Fibroblast of pulmonary artery (primary cell): ENCODE results near the gene CPXM2.

Experiments
- DNase-seq: peaks from one replicate; pipeline ENCODE4 v3.0.0-alpha.2; 2010; ENCODE audit warnings: low read depth
- H3K4me3 ChIP-seq: replicated peaks from 2 replicates; pipeline ENCODE4 v1.5.1; 2011; ENCODE audit warnings: low read depth, mild to moderate bottlenecking, control low read depth, low read length, moderate library complexity
- TF ChIP-seq, protein P1 (sequence below): IDR thresholded peaks from 2 replicates; pipeline ENCODE4 v1.5.1; 2011; ENCODE audit warnings: mild to moderate bottlenecking, control low read depth, low read length, inconsistent platforms; ENCODE audit errors: missing control alignments

CPXM2 gene

GRCh38 chr10:123841115-123841514 is 50.5 kb downstream of the CPXM2 start:
- no peak overlapping the region for H3K4me3 ChIP-seq
- no peak for DNase-seq
- TF ChIP-seq, protein P1, sequence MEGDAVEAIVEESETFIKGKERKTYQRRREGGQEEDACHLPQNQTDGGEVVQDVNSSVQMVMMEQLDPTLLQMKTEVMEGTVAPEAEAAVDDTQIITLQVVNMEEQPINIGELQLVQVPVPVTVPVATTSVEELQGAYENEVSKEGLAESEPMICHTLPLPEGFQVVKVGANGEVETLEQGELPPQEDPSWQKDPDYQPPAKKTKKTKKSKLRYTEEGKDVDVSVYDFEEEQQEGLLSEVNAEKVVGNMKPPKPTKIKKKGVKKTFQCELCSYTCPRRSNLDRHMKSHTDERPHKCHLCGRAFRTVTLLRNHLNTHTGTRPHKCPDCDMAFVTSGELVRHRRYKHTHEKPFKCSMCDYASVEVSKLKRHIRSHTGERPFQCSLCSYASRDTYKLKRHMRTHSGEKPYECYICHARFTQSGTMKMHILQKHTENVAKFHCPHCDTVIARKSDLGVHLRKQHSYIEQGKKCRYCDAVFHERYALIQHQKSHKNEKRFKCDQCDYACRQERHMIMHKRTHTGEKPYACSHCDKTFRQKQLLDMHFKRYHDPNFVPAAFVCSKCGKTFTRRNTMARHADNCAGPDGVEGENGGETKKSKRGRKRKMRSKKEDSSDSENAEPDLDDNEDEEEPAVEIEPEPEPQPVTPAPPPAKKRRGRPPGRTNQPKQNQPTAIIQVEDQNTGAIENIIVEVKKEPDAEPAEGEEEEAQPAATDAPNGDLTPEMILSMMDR: no peak

DNA sequence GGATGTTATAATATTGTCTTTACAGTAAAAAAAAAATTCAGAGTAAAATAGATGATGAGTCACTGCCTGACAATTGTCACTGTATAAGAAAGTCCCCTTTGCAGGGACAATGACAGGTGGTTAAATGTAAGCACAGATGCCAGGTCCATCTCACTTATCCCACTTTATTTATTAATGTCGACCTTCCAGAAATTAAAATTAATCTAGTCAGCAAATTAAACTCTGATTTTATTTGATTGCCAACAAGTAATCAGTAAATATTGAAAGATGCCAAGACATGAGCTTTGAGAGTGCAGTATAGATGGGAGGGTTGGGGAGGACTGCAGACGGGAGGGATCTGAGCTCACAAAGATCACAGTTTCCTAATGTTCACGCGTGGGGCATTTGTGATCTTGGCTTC is 50.9 kb downstream of the CPXM2 start:
- TF ChIP-seq, protein P1: no peak
- H3K4me3 ChIP-seq: no peak overlapping the region
- no peak for DNase-seq

GRCh38 chr10:123838596-123839310 is 52.9 kb downstream of the CPXM2 start:
- TF ChIP-seq, protein P1: no peak
- no peak overlapping the region for H3K4me3 ChIP-seq

DNA sequence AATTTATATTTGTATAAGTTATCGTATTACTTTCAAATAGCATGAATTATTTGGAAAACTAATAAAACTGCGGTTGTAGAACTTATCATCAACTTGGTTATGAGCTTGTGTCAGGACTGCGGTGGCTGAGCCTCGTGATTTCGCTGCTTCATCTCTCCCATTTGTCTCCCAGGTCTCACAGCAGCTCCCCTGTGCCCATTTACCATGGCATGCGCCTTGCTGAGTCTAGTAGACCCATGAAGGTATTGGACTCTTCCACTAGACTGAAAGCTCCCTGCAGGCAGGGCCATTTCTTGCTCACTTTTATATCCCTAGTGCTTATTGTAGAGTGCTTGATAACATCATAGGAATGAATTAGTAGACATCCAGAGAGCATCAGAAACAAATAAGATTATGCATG is 53.9 kb downstream of the CPXM2 start:
- TF ChIP-seq, protein P1: no peak
- H3K4me3 ChIP-seq: no peak overlapping the region
- no peak for DNase-seq

More at GRCh38 chr10:123838596-123839310, 52.9 kb downstream of the CPXM2 start:
- DNase-seq: no peak

- no peak overlapping the region for H3K4me3 ChIP-seq
- no peak for DNase-seq
- TF ChIP-seq, protein P1: no peak
Observed at GRCh38 chr10:123836418-123837145, 55.0 kb downstream of the CPXM2 start.

GRCh38 chr10:123835575-123835974 is 56.0 kb downstream of the CPXM2 start:
- no peak for DNase-seq
- TF ChIP-seq, protein P1: no peak
- no peak overlapping the region for H3K4me3 ChIP-seq
